ENCODE data around the gene SFT2D1. TPM values are rescaled to one million over a fixed set of nuclear protein-coding genes. Genes with fewer than 3 reads are reported as not detected.
A peak's percentile ranks its signal among the peaks of the same experiment; 100 is the strongest.

Gene SFT2D1
- total RNA-seq, 1 donor from 2014 or later: 29.8 TPM

DNA sequence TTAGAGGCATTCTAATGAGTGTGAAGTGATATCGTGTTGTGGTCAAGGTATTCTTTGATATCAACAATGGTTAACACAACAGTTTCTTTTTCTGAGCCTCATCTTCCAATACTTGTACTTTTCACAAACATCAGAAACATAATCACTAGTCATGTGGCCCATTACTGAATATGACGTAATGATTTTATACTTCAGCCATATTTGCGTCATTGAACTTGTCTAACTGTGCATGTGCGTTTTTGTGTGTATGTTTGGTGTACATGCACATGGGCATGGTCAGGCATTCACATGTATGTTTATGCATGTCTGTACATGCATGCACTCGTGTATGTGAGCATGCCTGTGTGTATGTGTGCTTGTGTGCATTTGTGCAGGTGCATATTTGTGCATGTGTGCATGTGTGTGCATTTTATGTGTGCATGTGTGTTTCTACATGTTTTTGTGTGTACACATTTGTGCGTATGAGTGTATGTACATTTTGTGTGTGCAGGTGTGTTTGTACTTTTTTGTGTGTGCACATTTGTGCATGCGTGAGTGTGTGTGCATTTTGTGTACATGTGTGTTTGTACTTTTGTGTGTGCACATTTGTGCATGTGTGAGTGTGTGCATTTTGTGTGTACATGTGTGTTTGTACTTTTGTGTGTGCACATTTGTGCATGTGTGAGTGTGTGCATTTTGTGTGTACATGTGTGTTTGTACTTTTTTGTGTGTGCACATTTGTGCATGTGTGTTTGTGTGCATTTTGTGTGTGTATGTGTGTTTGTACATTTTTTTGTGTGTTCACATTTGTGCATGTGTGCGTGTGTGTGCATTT is 63.6 kb downstream of the SFT2D1 start:
- H3K9me3 Mint-ChIP-seq (ENCODE audit: low read depth): no peaks in the 10 kb centered on the region
- H3K27me3 Mint-ChIP-seq: peaks cover 50% of the 10 kb centered on the region
- no peak overlapping the region for H3K27ac Mint-ChIP-seq
- no peak overlapping the region for H3K4me3 Mint-ChIP-seq (ENCODE audit: low read depth)
- H3K36me3 Mint-ChIP-seq (ENCODE audit: insufficient read depth): no peaks in the 10 kb centered on the region
- DNase-seq (ENCODE audit: low spot score, unreplicated experiment): no peak
- TF ChIP-seq, protein P1, sequence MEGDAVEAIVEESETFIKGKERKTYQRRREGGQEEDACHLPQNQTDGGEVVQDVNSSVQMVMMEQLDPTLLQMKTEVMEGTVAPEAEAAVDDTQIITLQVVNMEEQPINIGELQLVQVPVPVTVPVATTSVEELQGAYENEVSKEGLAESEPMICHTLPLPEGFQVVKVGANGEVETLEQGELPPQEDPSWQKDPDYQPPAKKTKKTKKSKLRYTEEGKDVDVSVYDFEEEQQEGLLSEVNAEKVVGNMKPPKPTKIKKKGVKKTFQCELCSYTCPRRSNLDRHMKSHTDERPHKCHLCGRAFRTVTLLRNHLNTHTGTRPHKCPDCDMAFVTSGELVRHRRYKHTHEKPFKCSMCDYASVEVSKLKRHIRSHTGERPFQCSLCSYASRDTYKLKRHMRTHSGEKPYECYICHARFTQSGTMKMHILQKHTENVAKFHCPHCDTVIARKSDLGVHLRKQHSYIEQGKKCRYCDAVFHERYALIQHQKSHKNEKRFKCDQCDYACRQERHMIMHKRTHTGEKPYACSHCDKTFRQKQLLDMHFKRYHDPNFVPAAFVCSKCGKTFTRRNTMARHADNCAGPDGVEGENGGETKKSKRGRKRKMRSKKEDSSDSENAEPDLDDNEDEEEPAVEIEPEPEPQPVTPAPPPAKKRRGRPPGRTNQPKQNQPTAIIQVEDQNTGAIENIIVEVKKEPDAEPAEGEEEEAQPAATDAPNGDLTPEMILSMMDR (IDR thresholded peaks at IDR 0.05; ENCODE audit: unreplicated experiment): no peak
- H3K4me1 Mint-ChIP-seq (ENCODE audit: low read depth): no peaks in the 10 kb centered on the region

DNA sequence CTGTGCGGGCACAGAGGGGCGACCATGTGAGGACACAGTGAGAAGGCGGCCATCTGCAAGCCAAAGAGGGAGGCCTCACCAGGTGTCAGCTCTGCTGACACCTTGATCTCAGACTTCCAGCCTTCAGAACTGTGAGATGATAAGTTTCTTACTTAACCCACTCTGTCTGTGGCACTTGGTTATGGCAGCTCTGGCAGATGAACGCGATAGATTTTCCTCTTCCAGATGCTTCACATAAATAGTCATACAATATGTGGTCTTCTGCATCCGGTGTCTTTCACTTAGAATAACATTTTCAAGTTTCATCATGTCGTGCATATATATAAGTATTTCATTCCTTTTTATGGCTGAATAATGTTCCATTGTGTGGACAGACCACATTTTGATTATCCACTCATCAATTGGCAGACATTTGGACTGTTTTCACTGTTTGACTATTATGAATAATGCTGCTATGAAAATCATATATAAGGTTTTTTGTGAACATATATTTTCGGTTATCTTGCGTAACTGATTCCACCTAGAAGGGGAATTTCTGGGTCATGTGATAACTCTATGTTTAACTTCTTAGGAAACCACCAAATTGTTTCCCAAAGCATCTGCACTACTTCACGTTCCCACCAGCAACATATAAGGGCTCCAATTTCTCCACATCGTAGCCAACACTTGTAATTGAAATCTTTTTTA is 64.3 kb downstream of the SFT2D1 start:
- DNase-seq (ENCODE audit: low spot score, unreplicated experiment): no peak
- H3K4me3 Mint-ChIP-seq (ENCODE audit: low read depth): no peak overlapping the region
- H3K4me1 Mint-ChIP-seq (ENCODE audit: low read depth): no peaks in the 10 kb centered on the region
- no peaks in the 10 kb centered on the region for H3K9me3 Mint-ChIP-seq (ENCODE audit: low read depth)
- H3K27ac Mint-ChIP-seq: no peak overlapping the region
- no peaks in the 10 kb centered on the region for H3K36me3 Mint-ChIP-seq (ENCODE audit: insufficient read depth)
- TF ChIP-seq, protein P1 (IDR thresholded peaks at IDR 0.05; ENCODE audit: unreplicated experiment): no peak
- peaks cover 45% of the 10 kb centered on the region for H3K27me3 Mint-ChIP-seq

DNA sequence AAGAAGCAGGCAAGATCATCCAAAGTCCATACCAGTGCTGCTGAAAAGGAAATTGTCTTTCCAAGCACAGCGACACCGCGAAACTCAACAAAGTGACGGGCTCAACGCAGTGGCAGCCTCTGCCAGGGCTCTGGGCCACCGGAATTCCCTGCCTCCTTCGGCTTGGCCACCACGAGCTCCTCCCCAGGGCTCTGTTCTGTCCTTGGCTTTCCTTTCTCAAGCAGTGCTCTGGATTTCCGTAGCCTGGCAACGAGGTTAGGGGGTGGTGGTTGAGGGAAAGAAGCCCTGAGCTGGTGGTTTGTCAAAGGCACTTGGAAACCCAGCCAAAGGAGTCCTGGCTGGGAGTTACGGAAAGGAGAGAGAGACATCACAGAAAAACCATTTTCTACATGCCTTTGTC is 65.3 kb downstream of the SFT2D1 start:
- TF ChIP-seq, protein P1 (IDR thresholded peaks at IDR 0.05; ENCODE audit: unreplicated experiment): no peak
- no peaks in the 10 kb centered on the region for H3K9me3 Mint-ChIP-seq (ENCODE audit: low read depth)
- no peak overlapping the region for H3K27ac Mint-ChIP-seq
- no peak overlapping the region for H3K4me3 Mint-ChIP-seq (ENCODE audit: low read depth)
- H3K4me1 Mint-ChIP-seq (ENCODE audit: low read depth): no peaks in the 10 kb centered on the region
- no peaks in the 10 kb centered on the region for H3K36me3 Mint-ChIP-seq (ENCODE audit: insufficient read depth)
- H3K27me3 Mint-ChIP-seq: peaks cover 39% of the 10 kb centered on the region
- no peak for DNase-seq (ENCODE audit: low spot score, unreplicated experiment)

DNA sequence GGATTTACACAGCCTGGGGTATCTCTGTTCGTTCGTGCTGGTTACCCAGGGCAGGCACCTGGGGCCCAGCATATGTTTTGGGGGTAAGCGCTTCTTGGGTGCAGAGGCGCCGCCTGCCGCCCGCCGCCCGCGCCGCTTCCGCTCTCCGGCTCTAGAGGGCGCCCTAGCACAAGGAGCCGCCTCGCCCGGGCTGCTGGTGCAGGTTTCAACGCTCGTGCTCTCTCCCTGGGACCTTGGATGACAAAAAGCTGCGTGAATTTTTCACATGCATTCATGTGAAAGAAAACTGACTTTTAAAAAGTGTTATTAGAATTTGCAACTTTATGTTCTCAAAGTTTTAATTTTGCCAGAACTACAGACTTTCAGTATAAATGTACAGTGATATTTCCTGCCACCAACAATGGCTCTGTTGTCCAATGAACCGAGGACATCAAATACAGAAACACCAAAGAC is 66.6 kb downstream of the SFT2D1 start:
- peaks cover 34% of the 10 kb centered on the region for H3K27me3 Mint-ChIP-seq
- H3K9me3 Mint-ChIP-seq (ENCODE audit: low read depth): no peaks in the 10 kb centered on the region
- H3K4me1 Mint-ChIP-seq (ENCODE audit: low read depth): no peaks in the 10 kb centered on the region
- no peaks in the 10 kb centered on the region for H3K36me3 Mint-ChIP-seq (ENCODE audit: insufficient read depth)
- TF ChIP-seq, protein P1 (IDR thresholded peaks at IDR 0.05; ENCODE audit: unreplicated experiment): peak; percentile 98
- no peak overlapping the region for H3K4me3 Mint-ChIP-seq (ENCODE audit: low read depth)
- peak; percentile 77 for DNase-seq (ENCODE audit: low spot score, unreplicated experiment)
- no peak overlapping the region for H3K27ac Mint-ChIP-seq

DNA sequence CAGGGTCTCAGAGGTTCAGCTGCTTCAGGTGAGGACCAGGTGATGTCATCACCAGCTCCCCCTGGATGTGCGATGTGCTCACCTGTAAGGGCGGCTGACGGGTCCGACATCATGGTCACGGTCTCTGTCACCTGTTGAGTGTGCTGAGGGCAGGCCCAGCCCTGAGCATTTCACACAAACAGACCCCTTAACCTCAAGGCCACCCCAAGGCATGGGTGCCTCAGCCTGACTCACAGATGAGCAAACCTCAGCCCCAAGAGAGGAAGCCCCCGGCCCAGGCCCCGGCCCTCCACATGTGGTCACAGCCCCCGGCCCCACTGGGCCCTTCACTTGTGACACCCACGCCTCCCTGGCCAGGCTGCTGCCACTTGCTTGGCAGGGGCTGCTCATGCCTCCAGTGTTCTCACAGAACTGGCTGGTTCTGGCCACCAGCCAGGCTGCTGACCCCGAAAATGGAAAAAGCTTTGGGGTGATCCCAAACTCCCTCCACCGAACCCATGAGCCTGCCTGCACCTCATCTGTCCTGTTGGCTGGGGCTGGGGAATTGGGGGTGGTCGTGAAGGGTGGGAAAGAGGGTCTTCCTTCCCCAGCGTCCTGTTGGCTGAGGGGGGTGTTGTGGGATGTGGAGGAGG is 67.5 kb downstream of the SFT2D1 start:
- Mint-ChIP-seq H3K27ac (no peak overlapping the region), H3K4me1 (ENCODE audit: low read depth) (no peaks in the 10 kb centered on the region), H3K9me3 (ENCODE audit: low read depth) (no peaks in the 10 kb centered on the region), H3K27me3 (peaks cover 30% of the 10 kb centered on the region), H3K4me3 (ENCODE audit: low read depth) (no peak overlapping the region), H3K36me3 (ENCODE audit: insufficient read depth) (no peaks in the 10 kb centered on the region)
- no peak for DNase-seq (ENCODE audit: low spot score, unreplicated experiment)
- TF ChIP-seq, protein P1 (IDR thresholded peaks at IDR 0.05; ENCODE audit: unreplicated experiment): no peak
